ENCODE results near the gene UNC50. TPM values are rescaled to one million over a fixed set of nuclear protein-coding genes. Genes with fewer than 3 reads are reported as not detected.

The UNC50 gene
- total RNA-seq, 1 donor: 13.7 TPM

DNA sequence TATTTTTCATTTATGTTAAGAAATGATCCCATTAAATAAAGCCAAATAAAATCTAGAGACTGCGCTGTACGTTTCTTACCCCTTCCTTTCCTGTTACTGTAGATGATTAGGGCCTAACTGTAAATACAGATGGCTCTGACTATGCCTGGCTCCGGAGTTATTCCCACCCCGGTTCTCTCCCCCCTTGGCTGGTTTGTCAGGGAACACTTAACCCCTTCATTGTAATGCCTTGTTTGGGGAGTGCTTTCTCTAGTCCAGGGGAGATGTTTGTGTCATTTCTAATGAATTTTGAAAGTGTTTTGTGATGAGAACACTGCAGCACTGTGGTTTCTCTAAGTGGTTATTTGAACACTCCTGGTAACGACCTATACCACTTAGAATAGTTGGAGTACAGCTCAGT, 8.8 kb downstream of the UNC50 start:
- H3K9me3 ChIP-seq (ENCODE audit: low read depth, low read length): no peaks in the 10 kb centered on the region
- H3K4me3 ChIP-seq (ENCODE audit: low read length): no peak overlapping the region
- no peaks in the 10 kb centered on the region for H3K27me3 ChIP-seq (ENCODE audit: insufficient read depth, low read length)
- H3K4me1 ChIP-seq (ENCODE audit: insufficient read depth, low read length): no peaks in the 10 kb centered on the region

DNA sequence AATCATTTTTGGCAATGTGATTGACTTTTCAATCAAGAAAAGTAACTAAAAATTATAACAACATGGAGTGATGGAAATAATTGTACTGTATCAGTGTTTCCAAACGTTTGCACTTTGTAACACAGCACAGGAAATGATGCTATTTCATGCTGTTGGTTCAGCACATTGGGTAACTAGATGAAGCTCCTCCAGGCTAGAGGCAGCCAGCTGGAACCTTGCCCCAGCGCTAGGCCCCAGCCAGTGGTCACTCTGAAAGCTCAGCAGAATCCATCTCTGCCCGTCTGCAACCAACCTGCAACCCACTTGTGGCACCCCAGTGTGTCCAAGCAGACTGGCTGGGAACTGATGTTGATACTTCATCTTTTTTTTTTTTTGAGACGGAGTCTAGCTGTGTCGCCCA, 15.3 kb downstream of the UNC50 start:
- Histone ChIP-seq H3K4me1 (ENCODE audit: insufficient read depth, low read length) (no peaks in the 10 kb centered on the region), H3K4me3 (ENCODE audit: low read length) (no peak overlapping the region), H3K27me3 (ENCODE audit: insufficient read depth, low read length) (no peaks in the 10 kb centered on the region), H3K9me3 (ENCODE audit: low read depth, low read length) (no peaks in the 10 kb centered on the region)

DNA sequence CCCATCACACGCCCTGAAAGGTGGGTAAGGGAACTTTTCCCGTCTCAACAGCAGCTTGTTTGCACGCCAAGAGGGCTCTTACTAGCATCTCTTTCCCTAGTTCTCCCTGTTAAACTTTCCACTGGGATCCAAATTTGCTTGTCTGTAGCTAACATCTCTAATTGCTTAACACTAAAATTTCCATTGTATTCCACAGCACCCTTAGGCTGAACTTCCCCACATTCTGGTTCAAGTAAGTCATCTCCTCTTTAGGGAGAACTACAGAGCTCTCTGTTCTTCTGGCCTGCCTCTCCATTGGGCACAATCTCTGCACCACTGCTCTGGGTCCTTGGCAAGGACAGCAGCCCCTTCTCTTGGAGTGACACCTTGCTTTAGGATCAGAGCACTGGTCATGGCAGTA, 24.0 kb downstream of the UNC50 start:
- peaks cover 17% of the 10 kb centered on the region for H3K4me1 ChIP-seq (ENCODE audit: insufficient read depth, low read length)
- H3K27me3 ChIP-seq (ENCODE audit: insufficient read depth, low read length): no peaks in the 10 kb centered on the region
- H3K4me3 ChIP-seq (ENCODE audit: low read length): no peak overlapping the region
- no peaks in the 10 kb centered on the region for H3K9me3 ChIP-seq (ENCODE audit: low read depth, low read length)

DNA sequence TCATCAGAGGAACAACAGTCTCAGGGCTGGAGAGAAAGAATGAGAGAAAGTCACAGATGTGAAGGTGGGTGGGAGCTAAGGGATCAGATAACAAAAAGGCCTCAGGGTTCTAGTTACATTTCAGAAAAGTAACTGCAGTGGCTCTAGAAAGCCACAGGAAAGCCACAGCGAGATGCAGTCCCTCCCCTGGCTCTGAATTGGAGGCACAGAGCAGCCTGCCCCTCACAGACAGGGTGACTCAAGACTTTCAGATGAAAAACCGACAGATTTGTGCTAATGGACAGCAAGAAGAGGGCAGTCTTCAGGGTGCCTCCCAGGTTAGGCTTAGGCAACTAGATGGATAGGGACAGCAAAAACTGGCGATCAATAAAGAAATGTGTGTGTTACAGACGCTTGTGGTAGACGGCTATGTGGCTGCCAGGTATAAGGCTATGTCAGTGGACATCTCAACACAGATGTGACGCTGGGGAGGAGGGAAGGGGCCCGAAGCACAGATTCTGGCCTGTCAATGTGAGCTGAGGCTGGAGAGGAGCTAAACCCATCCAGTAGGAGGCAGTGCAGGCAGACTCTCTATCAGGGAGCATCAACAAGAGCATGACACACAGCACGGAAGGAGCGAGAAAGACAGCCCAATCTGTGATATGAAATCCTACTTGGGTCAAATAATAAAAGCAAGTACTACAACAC, 26.2 kb downstream of the UNC50 start:
- Histone ChIP-seq H3K9me3 (ENCODE audit: low read depth, low read length) (no peaks in the 10 kb centered on the region), H3K4me3 (ENCODE audit: low read length) (no peak overlapping the region), H3K4me1 (ENCODE audit: insufficient read depth, low read length) (peaks cover 27% of the 10 kb centered on the region), H3K27me3 (ENCODE audit: insufficient read depth, low read length) (no peaks in the 10 kb centered on the region)

DNA sequence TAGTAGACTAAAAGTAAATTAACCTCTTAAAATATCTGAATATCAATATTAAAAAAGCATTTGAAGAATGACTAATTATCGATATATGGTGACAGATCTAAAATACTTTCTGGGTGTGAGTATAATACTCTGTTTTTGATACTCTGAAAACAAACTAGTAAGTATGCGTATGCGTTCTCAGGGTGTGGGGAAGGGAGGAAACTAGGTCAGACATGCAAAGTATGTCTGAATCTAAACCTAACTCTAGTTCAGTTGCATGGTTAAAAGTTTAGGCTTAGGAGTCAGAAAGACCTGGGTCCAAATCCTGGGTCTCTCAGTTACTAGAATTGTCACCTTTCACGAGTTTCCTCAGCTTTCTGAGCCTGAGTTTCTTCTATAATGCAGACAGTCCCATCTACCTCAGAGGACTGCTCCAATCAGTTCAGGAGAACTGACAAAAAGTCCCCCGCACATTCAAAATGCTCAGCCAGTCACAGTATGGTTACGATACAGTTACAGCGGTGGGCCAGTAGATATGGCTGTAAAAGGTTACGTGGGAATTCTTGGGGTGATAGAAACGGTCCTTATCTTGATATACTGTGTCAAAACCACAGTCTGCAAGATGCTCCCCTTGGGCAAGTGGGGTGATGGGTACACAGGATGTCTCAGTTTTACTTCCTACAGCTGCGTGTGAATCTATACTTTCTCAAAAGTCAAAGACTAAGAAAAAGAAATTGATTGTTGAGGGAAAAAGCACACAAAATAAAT, 29.2 kb downstream of the UNC50 start:
- Histone ChIP-seq H3K27me3 (ENCODE audit: insufficient read depth, low read length) (no peaks in the 10 kb centered on the region), H3K9me3 (ENCODE audit: low read depth, low read length) (no peaks in the 10 kb centered on the region), H3K4me1 (ENCODE audit: insufficient read depth, low read length) (peaks cover 27% of the 10 kb centered on the region), H3K4me3 (ENCODE audit: low read length) (no peak overlapping the region)

DNA sequence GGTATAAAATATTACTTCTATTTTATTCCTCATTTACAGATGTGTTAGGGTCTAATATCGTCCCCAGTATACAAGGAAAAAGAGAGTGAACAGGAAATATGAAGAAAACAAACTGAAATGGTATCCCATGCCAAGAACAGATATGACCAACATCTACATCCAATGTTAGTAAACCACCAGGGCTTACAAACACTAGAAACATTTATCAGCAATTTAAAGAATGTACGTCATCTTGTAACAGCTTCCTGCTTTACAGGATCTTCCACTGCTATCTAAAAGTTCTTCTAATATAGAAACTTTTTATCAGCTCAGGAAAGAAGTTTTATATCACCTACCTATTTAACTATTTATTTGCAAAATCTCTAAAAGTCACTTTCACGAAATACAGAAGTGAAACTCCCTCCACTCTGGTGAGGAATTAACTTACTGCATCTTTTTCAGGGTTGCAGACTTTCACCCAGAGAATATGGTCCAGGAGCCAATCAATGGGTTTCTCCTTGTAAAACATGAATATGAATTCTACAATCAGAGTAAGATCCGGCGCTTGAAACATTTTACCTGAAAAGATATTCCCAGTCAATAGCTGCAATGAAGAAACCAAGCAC, 35.2 kb downstream of the UNC50 start:
- Histone ChIP-seq H3K27me3 (ENCODE audit: insufficient read depth, low read length) (no peaks in the 10 kb centered on the region), H3K9me3 (ENCODE audit: low read depth, low read length) (no peaks in the 10 kb centered on the region)

DNA sequence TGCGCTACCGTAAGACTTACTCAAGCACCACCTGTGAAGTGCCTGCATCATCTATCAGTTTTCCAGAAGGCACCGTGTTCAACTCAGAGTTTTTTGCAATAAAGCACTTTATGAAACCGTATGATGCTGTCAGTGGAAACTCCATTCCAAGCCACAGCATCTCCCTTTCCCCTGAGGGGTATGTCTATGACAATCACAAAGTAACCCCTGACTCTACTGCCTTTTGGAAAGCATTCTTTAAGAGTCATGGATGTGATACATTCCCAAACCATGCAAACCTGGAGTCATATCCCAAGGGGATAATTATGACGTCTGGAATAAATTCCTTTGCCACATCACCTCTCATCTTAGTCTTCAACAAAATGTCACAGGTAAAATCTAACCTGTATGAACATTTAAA, 39.2 kb downstream of the UNC50 start:
- no peak overlapping the region for H3K4me3 ChIP-seq (ENCODE audit: low read length)
- H3K9me3 ChIP-seq (ENCODE audit: low read depth, low read length): no peaks in the 10 kb centered on the region
- H3K27me3 ChIP-seq (ENCODE audit: insufficient read depth, low read length): no peaks in the 10 kb centered on the region
- H3K4me1 ChIP-seq (ENCODE audit: insufficient read depth, low read length): peaks cover 11% of the 10 kb centered on the region

More for the DNA sequence above, 35.2 kb downstream of the UNC50 start:
- no peak overlapping the region for H3K4me3 ChIP-seq (ENCODE audit: low read length)
- H3K4me1 ChIP-seq (ENCODE audit: insufficient read depth, low read length): peaks cover 4% of the 10 kb centered on the region

DNA sequence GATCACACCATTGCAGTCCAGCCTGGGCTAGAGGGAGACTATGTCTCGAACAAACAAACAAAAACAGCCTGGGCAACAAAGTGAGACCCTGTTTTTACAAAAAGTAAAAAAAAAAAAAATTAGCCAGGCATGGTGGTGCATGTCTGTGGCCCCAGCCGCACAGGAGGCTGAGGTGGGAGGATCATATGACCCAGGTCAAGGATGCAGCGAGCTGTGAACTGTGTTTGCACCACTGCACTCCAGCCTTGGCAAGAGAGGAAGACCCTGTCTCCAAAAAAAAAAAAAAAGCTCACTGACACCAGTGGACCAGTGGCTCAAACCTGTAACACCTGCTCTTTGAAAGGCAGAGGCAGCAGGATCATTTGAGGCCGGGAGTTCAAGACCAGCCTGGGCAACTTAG, 40.1 kb downstream of the UNC50 start:
- Histone ChIP-seq H3K4me1 (ENCODE audit: insufficient read depth, low read length) (peaks cover 13% of the 10 kb centered on the region), H3K4me3 (ENCODE audit: low read length) (no peak overlapping the region), H3K27me3 (ENCODE audit: insufficient read depth, low read length) (no peaks in the 10 kb centered on the region), H3K9me3 (ENCODE audit: low read depth, low read length) (no peaks in the 10 kb centered on the region)

DNA sequence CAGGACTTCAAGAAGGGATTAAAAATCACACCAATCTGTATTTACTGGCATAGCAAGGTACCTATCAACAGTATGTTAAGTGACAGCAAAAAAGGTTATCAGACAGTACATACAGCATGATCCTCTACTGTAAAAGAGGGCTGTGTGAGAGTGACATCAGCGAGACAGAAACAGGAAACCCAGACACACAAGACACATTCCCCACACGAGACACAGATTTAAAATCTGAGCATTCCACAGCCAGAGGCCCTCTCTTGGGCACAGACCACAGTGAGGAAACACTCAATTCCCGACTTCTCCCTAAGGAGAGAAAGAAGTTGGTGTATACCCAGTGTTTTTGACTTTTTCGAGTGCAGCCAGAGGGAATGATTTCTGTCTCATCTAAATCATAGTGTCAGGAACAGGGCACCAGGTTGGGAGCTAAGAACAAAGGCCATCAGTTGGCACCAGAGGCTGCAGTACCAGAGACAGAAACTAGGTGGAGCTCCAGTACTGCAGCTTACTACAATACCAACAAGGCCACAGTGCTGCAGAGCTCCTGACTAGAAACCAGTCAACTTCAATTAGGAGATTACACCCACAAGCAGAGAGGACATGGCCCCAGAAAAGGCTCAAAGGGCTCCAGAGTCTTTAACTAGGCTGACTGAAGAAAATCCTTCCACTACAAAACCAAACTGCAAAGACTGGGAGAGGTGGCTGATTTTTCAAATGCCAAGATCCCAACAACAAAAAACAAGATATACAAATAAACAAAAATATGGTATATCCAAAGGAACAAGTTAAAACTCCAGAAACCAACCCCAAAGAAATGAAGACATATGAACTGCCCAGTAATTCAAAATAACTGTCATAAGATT, 41.0 kb downstream of the UNC50 start:
- peaks cover 13% of the 10 kb centered on the region for H3K4me1 ChIP-seq (ENCODE audit: insufficient read depth, low read length)
- no peak overlapping the region for H3K4me3 ChIP-seq (ENCODE audit: low read length)
- no peaks in the 10 kb centered on the region for H3K27me3 ChIP-seq (ENCODE audit: insufficient read depth, low read length)
- H3K9me3 ChIP-seq (ENCODE audit: low read depth, low read length): no peaks in the 10 kb centered on the region

DNA sequence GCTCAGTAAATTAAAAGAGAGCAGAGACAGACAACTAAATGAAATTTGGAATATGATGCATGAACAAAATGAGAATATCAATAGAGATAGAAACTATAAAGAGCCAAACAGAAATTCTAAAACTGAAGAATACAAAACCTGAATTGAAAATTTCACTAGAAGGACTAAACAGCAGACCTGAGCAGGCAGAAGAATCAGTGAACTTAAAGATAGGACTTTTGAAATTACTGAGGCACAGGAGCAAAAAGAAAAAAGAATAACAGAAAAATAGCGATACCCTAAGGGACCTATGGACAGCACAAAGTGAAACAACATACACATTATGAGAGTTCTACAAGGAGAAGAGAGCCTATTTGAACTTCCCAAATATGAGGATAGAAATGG, 41.6 kb downstream of the UNC50 start:
- Histone ChIP-seq H3K4me3 (ENCODE audit: low read length) (no peak overlapping the region), H3K27me3 (ENCODE audit: insufficient read depth, low read length) (no peaks in the 10 kb centered on the region), H3K9me3 (ENCODE audit: low read depth, low read length) (no peaks in the 10 kb centered on the region), H3K4me1 (ENCODE audit: insufficient read depth, low read length) (peaks cover 18% of the 10 kb centered on the region)

DNA sequence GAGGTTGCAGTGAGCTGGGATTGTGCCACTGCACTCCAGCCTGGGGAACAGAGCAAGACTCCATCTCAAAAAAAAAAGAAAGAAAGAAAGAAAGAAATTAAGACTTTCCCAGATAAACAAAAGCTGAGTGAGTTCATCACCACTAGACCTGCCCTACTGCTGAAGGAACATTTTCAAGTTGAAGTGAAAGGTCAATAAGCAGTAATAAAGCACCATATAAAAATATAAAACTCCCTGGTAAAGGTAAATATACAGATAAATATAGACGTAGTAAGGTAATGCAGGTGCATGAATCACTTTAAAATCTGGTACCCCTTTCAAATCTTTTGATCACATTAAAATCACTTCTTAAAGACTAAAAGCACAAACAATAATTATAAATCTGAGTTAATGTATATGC, 42.6 kb downstream of the UNC50 start:
- H3K9me3 ChIP-seq (ENCODE audit: low read depth, low read length): no peaks in the 10 kb centered on the region
- peaks cover 20% of the 10 kb centered on the region for H3K4me1 ChIP-seq (ENCODE audit: insufficient read depth, low read length)
- no peak overlapping the region for H3K4me3 ChIP-seq (ENCODE audit: low read length)
- no peaks in the 10 kb centered on the region for H3K27me3 ChIP-seq (ENCODE audit: insufficient read depth, low read length)

DNA sequence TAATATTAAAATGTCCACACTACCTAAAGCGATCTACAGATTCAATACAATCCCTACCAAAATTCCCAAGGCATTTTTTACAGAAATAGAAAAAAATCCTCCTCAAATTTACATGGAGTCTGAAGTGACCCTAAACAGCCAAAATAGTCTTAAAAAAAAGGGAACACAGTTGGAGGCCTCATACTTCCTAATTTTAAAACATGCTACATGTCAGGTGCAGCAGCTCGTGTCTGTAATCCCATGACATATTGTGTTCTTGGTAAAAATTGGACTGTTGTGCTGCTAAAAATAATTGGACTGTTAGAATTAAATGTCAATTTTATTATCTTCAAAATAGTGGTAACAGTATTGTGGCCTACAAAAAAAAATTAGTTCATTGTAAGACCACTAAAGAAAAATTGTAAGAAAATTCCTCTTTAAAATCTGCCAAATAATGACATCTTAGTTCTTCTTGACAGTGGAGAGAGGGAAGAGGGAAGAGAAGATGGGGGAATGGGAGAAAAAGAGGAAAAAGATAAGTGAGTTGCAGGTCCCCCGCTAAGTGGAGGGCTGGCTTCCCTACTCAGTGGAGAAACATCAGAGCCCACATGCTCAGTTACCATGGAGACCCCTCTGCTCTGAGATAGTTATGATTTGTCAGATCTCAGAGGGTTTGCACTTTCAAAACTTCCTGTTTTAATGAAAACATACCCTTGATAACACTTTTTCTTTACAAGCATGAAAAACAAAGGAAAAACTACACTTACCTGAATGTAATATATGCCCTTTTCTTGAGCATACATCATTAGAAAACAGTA, 46.5 kb downstream of the UNC50 start:
- Histone ChIP-seq H3K4me1 (ENCODE audit: insufficient read depth, low read length) (peaks cover 28% of the 10 kb centered on the region), H3K27me3 (ENCODE audit: insufficient read depth, low read length) (no peaks in the 10 kb centered on the region), H3K9me3 (ENCODE audit: low read depth, low read length) (no peaks in the 10 kb centered on the region), H3K4me3 (ENCODE audit: low read length) (no peak overlapping the region)

DNA sequence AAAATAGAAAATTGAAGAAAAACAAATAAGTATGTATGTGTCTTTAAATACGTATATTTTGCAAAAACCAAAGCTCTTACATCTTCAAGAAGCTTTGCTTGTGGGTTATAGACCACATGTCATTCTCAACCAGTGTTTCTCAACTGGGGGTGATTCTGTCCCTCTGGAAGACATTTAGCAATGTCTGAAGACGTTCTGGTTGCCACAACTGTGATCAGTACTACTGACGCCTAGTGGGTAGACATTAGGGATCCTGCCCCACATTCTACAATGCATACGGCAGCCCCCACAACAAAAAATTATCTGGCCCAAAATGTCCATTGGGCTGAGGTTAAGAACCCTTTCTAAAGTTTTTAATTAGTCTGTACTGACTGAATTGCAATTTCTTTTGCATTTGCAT, 48.4 kb downstream of the UNC50 start:
- Histone ChIP-seq H3K9me3 (ENCODE audit: low read depth, low read length) (no peaks in the 10 kb centered on the region), H3K27me3 (ENCODE audit: insufficient read depth, low read length) (no peaks in the 10 kb centered on the region), H3K4me1 (ENCODE audit: insufficient read depth, low read length) (peaks cover 28% of the 10 kb centered on the region), H3K4me3 (ENCODE audit: low read length) (no peak overlapping the region)

DNA sequence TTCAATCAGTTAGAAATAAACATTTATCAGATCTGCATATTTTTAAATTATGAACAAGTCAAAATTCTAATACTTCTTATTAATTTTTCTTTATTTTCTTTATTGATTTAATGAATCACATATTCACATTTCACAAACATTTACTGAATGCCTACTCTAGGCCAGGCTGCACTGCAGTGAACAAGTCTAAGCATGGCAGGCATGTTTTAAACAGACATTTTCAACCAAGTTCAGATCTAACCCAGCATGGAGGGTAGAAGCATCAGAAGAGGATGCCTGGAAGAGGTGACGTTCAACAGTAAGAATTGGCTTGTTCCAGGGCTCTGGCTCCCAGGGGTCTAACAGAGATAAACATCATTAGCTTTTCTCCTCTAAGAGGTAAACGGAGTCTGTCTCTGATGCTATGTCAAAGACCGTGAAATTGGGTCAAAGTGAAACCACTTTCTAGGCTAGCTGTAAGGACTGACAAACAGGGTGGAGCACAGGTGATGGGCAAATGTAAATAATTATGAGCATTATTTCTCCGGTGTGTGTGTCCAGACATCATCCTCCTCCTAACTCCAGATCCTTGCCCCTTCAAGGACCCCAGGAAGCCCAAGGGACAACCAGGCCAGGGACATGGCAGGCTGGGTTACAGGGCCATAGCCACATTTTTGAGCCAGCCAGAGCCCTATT, 50.6 kb downstream of the UNC50 start:
- Histone ChIP-seq H3K9me3 (ENCODE audit: low read depth, low read length) (no peaks in the 10 kb centered on the region), H3K27me3 (ENCODE audit: insufficient read depth, low read length) (no peaks in the 10 kb centered on the region), H3K4me3 (ENCODE audit: low read length) (peak overlapping the region; percentile 12), H3K4me1 (ENCODE audit: insufficient read depth, low read length) (peaks cover 27% of the 10 kb centered on the region)

Data from mononuclear cell (primary cell).